HepG2 (cell line): Measurements from ENCODE around the gene TFAP2E.

Experiments
- BCL3 ChIP-seq: sonication (generic); formaldehyde crosslinking; IDR thresholded peaks from 2 replicates; pipeline ENCODE4 v1.5.1; 2020; ENCODE audit warnings: mild to moderate bottlenecking, missing genetic modification reagents, moderate library complexity
- HDAC1 ChIP-seq: sonication (generic); formaldehyde crosslinking; IDR thresholded peaks from 2 replicates; pipeline ENCODE4 v1.5.1; 2020; ENCODE audit warnings: mild to moderate bottlenecking, missing genetic modification reagents
- LBX2 ChIP-seq: sonication (generic); formaldehyde crosslinking; IDR thresholded peaks from 2 replicates; pipeline ENCODE4 v1.5.0; 2020; ENCODE audit warnings: missing genetic modification reagents, mild to moderate bottlenecking, borderline replicate concordance
- PHF8 ChIP-seq: sonication (generic); formaldehyde crosslinking; IDR thresholded peaks from 2 replicates; pipeline ENCODE4 v1.5.0; 2020; ENCODE audit warnings: missing genetic modification reagents
- YY1 ChIP-seq: IDR thresholded peaks from 2 replicates; pipeline ENCODE4 v1.6.1; 2011; ENCODE audit warnings: low read length, low read depth, moderate library complexity, mild to moderate bottlenecking; ENCODE audit not compliant: insufficient read depth, insufficient replicate concordance
- ZNF10 ChIP-seq: sonication (generic); formaldehyde crosslinking; IDR thresholded peaks from 2 replicates; pipeline ENCODE4 v1.4.0; 2020; ENCODE audit warnings: mild to moderate bottlenecking, low read depth, missing genetic modification reagents, borderline replicate concordance
- ZNF264 ChIP-seq: sonication (generic); formaldehyde crosslinking; IDR thresholded peaks from 2 replicates; pipeline ENCODE4 v1.4.0; 2020; ENCODE audit warnings: missing genetic modification reagents
- ZNF773 ChIP-seq: sonication (generic); formaldehyde crosslinking; IDR thresholded peaks from 2 replicates; pipeline ENCODE4 v1.4.0; 2020; ENCODE audit warnings: missing genetic modification reagents, borderline replicate concordance

- TF ChIP-seq ZNF264 (CRISPR knock-in tag) (no peak), ZNF10 (CRISPR knock-in tag) (no peak), ZNF773 (no peak), LBX2 (no peak), HDAC1 (CRISPR knock-in tag) (no peak), YY1 (no peak), PHF8 (CRISPR knock-in tag) (no peak), BCL3 (CRISPR knock-in tag) (no peak)
Measured at GRCh38 chr1:35560256-35561225, 12.6 kb upstream of the TFAP2E start.
